ENCODE results near the gene RNF152. TPM values are rescaled to one million over a fixed set of nuclear protein-coding genes. Genes with fewer than 3 reads are reported as not detected.

The RNF152 gene
- total RNA-seq, 1 experiment from 2014 or later, result 2.3 TPM

- Histone ChIP-seq H3K79me2 (ENCODE audit: insufficient read depth, low read length) (no peaks in the 10 kb centered on the region), H2AK5ac (ENCODE audit: insufficient read length, low read length) (no peak overlapping the region), H3K27ac (ENCODE audit: insufficient read length, low read depth, low read length) (no peak overlapping the region), H3T11ph (ENCODE audit: low read length) (no peak overlapping the region), H3K4me1 (ENCODE audit: insufficient read depth, low read length) (no peaks in the 10 kb centered on the region), H3K9me3 (ENCODE audit: control insufficient read depth, low read depth, low read length) (no peaks in the 10 kb centered on the region), H3K27me3 (ENCODE audit: insufficient read depth, low read length) (no peaks in the 10 kb centered on the region), H3K56ac (ENCODE audit: insufficient read length, low read depth, low read length) (no peak overlapping the region), H4K5ac (ENCODE audit: insufficient read length, low read depth, low read length) (no peak overlapping the region), H3K4me2 (ENCODE audit: insufficient read depth, insufficient read length, low read length) (no peak overlapping the region), H2BK20ac (ENCODE audit: low read depth, low read length, poor library complexity, severe bottlenecking) (no peak overlapping the region), H4K20me1 (ENCODE audit: control insufficient read depth, insufficient read depth, insufficient read length) (no peaks in the 10 kb centered on the region), H2BK120ac (ENCODE audit: low read depth, low read length, poor library complexity, severe bottlenecking) (no peak overlapping the region), H2BK5ac (ENCODE audit: insufficient read length, low read length) (no peak overlapping the region), H3K18ac (ENCODE audit: insufficient read length, low read depth, low read length) (no peak overlapping the region), H3K79me1 (ENCODE audit: insufficient read depth, low read depth, low read length, poor library complexity, severe bottlenecking) (no peaks in the 10 kb centered on the region), H3K23ac (ENCODE audit: insufficient read length, low read depth, low read length) (no peak overlapping the region), H2BK15ac (ENCODE audit: low read depth, low read length) (no peak overlapping the region), H3K14ac (ENCODE audit: insufficient read depth, low read length) (no peak overlapping the region), H4K91ac (ENCODE audit: insufficient read length, low read depth, low read length) (no peak overlapping the region), H2AFZ (ENCODE audit: low read length) (no peak overlapping the region), H4K8ac (replicated peaks; ENCODE audit: insufficient read length, low read depth, low read length) (no peak overlapping the region), H3K23me2 (ENCODE audit: insufficient read length, low read depth, low read length, poor library complexity, severe bottlenecking) (no peaks in the 10 kb centered on the region), H3K9ac (ENCODE audit: extremely low read depth, insufficient read length, low read length) (no peak overlapping the region), H2BK12ac (ENCODE audit: insufficient read length, low read depth, low read length) (no peak overlapping the region), H3K4ac (ENCODE audit: low read depth, low read length) (no peak overlapping the region)
- Mint-ChIP-seq H3K4me3 (no peak overlapping the region), H3K36me3 (ENCODE audit: insufficient read depth in 1 of 3, low read depth in 3 of 3) (peaks cover 0 to 4% (median 0%) of the 10 kb centered on the region in 3 experiments; a peak in 2 of 7 replicates), H3K9me3 (no peaks in the 10 kb centered on the region; a peak in 1 of 5 replicates), H3K27me3 (ENCODE audit: low read depth) (peaks cover 24% of the 10 kb centered on the region), H3K4me1 (peaks cover 8 to 9% of the 10 kb centered on the region in 2 experiments), H3K27ac (no peak overlapping the region)
- no CpG with 5 or more reads among the region's 10 CpGs for WGBS (ENCODE audit: extremely low coverage, insufficient read length, low lambda C conversion rate)
- DNase-seq, result no peak
- TF ChIP-seq CTCF (conservative IDR thresholded peaks at IDR 0.05), result no peak
These were observed 7.9 kb upstream of the RNF152 start for GRCh38 chr18:61900504-61901281.
